Mucosa of descending colon (tissue), 3 donors: ENCODE measurements around the gene PHOX2A. TPM values are rescaled to one million over a fixed set of nuclear protein-coding genes. Genes with fewer than 3 reads are reported as not detected.

Experiments
- ATAC-seq: fragments of 200-7000 bp; cut with Tn5 transposase; one replicate; pipeline ENCODE4 v1.9.1; 2020; ENCODE audit warnings: mild to moderate bottlenecking, moderate library complexity
- DNase-seq, 3 donors: peaks; one replicate each; pipeline ENCODE4 v3.0.0-alpha.2; 2020
- H3K36me3 ChIP-seq: fragments of 200-600 bp; one replicate; pipeline ENCODE4 v1.8.0; 2021; ENCODE audit warnings: low read depth, mild to moderate bottlenecking
- H3K4me1 ChIP-seq: fragments of 200-600 bp; one replicate; pipeline ENCODE4 v1.8.0; 2021; ENCODE audit warnings: low read depth, mild to moderate bottlenecking
- H3K4me3 ChIP-seq: fragments of 200-600 bp; one replicate; pipeline ENCODE4 v1.8.0; 2021; ENCODE audit warnings: mild to moderate bottlenecking
- H3K9me3 ChIP-seq: fragments of 200-600 bp; one replicate; pipeline ENCODE4 v1.8.0; 2021; ENCODE audit warnings: mild to moderate bottlenecking
- CTCF ChIP-seq: fragments of 200-600 bp; IDR thresholded peaks from one replicate; pipeline ENCODE4 v1.8.0; 2022; ENCODE audit warnings: antibody characterized with exemption, mild to moderate bottlenecking
- intact Hi-C, 2 donors: fragments of 100-400 bp; cut with DNase I in 1 of 2; cut with micrococcal nuclease in 1 of 2; formaldehyde crosslinking; loops; one replicate each; pipeline versions ENCODE4 v1.11.0 to v1.11.1; 2022; cut with DNase I, micrococcal nuclease
- total RNA-seq, 3 donors: library from RNA; stranded (reverse); fragmentation: NEBNext Ultra II Directional in 2 of 3; extraction: Animal tissue kit (Norgen Biotek cat#: 25700) in 2 of 3; gene quantifications; one replicate each; pipeline versions ENCODE4 v1.2.1 to v1.2.4, GENCODE V29; 2021 to 2023
- donor health status: DM: no; HTN: no; CAD: no; lungs with moderate emphysema.
- donor health status: DM: no; HTN: no; CAD: no.
- donor health status: DM: no; HTN: yes; CAD: no.

PHOX2A gene
- total RNA-seq, 3 donors from 2014 or later, result 0.55 to 2.6 (median 0.60) TPM

DNA sequence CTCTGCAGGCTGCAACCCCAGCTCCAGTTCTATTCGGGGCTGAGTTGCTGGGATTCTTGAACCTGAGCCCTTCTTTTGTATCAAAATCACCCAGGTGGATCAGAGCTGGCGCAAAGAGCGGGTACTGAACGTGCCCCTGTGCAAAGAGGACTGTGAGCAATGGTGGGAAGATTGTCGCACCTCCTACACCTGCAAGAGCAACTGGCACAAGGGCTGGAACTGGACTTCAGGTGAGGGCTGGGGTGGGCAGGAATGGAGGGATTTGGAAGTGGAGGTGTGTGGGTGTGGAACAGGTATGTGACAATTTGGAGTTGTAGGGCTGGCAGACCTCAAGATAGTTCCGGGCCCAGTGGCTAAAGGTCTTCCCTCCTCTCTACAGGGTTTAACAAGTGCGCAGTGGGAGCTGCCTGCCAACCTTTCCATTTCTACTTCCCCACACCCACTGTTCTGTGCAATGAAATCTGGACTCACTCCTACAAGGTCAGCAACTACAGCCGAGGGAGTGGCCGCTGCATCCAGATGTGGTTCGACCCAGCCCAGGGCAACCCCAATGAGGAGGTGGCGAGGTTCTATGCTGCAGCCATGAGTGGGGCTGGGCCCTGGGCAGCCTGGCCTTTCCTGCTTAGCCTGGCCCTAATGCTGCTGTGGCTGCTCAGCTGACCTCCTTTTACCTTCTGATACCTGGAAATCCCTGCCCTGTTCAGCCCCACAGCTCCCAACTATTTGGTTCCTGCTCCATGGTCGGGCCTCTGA lies 48.3 kb downstream of the PHOX2A start:
- TF ChIP-seq CTCF, result no peak
- H3K4me1 ChIP-seq, result no peaks in the 10 kb centered on the region
- H3K9me3 ChIP-seq, result no peaks in the 10 kb centered on the region
- ATAC-seq (peak; percentile 11), DNase-seq (no peak)
- intact Hi-C loops, result no loop called here
- H3K4me3 ChIP-seq, result no peak overlapping the region
- H3K36me3 ChIP-seq, result no peaks in the 10 kb centered on the region

GRCh38 chr11:72191961-72192381 lies 52.0 kb downstream of the PHOX2A start, which contains the start of gene FOLR1:
TSS of gene FOLR1 (plus strand) at chr11:72192140. CDS start at chr11:72192174, 34 bp downstream.
- H3K4me3 ChIP-seq, result no peak within 1 kb of the TSS
- DNase-seq, result no peak
- no peaks in the 10 kb centered on the region for H3K36me3 ChIP-seq
- no peak for TF ChIP-seq CTCF
- peak; percentile 31 for ATAC-seq
- intact Hi-C loops, result no loop called here
- no peaks in the 10 kb centered on the region for H3K4me1 ChIP-seq
- no peaks in the 10 kb centered on the region for H3K9me3 ChIP-seq

GRCh38 chr11:72190631-72191071 lies 53.3 kb downstream of the PHOX2A start:
- no peak for TF ChIP-seq CTCF
- Histone ChIP-seq H3K9me3 (no peaks in the 10 kb centered on the region), H3K4me1 (no peaks in the 10 kb centered on the region), H3K4me3 (no peak overlapping the region), H3K36me3 (no peaks in the 10 kb centered on the region)
- DNase-seq, result no peak
- ATAC-seq, result no peak
- intact Hi-C loops, result no loop called here

DNA sequence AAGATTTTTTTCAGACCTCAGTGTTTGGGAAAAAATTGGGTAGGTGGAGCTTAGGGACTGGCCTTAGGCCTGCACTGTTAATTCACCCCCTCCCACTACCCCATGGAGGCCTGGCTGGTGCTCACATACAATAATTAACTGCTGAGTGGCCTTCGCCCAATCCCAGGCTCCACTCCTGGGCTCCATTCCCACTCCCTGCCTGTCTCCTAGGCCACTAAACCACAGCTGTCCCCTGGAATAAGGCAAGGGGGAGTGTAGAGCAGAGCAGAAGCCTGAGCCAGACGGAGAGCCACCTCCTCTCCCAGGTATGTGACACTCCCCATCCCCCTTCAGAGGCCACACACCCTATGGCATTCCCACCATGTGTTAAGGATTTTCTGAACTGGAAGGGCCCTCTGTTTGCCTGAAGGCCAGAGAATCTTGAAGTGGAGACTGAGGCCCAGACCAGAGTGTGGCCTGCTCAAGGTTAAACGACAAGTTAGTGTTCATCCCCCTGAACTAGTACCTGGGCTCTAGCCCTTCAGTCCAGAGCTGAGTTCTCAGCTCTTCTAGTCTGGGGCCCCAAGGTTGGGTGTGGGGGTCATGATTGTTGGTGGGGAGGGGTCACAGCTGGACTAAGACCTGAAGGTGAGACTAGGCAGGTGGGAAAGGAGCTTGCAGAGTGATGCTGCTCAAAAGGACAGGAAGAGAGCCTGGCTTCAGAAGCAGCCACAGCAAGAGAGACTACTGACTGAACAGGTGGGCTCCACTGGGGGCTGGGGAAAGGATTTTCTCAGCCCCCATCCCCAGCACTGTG lies 54.3 kb downstream of the PHOX2A start:
- intact Hi-C loops, result no loop called here
- no peak overlapping the region for H3K4me3 ChIP-seq
- H3K36me3 ChIP-seq, result no peaks in the 10 kb centered on the region
- no peaks in the 10 kb centered on the region for H3K9me3 ChIP-seq
- no peak for TF ChIP-seq CTCF
- DNase-seq, result no peak
- ATAC-seq, result peak; percentile 58
- H3K4me1 ChIP-seq, result no peaks in the 10 kb centered on the region

Other genes with a start within 250 kb of the PHOX2A start
- 10 to 100 TPM in 2 of 3 donors, 1 to 10 TPM in 1; 7.6 to 14.5 (median 13.7) TPM for gene IL18BP, start 245.3 kb downstream of the PHOX2A start, total RNA-seq
- gene NUMA1, start 163.6 kb downstream of the PHOX2A start, total RNA-seq, result 100 to 1,000 TPM; 173 to 301 (median 248) TPM
- gene LRRC51, start 163.3 kb downstream of the PHOX2A start, total RNA-seq, result 1 to 10 TPM; 7.5 to 9.4 (median 9.4) TPM
- 100 to 1,000 TPM in 2 of 3 donors, 10 to 100 TPM in 1; 82.0 to 114 (median 107) TPM for gene LAMTOR1, start 140.9 kb downstream of the PHOX2A start, total RNA-seq
- gene TOMT, start 138.3 kb downstream of the PHOX2A start, total RNA-seq, result under 1 TPM in 1 of 3 donors, not detected in 2; 0.39 TPM
- gene ANAPC15, start 131.5 kb downstream of the PHOX2A start, total RNA-seq, result 10 to 100 TPM; 37.9 to 52.1 (median 39.0) TPM
- not detected for gene FOLR3, start 108.5 kb downstream of the PHOX2A start, total RNA-seq
- not detected for gene FOLR1, start 52.0 kb downstream of the PHOX2A start, total RNA-seq
- 10 to 100 TPM in 2 of 3 donors, 1 to 10 TPM in 1; 3.2 to 29.4 (median 13.8) TPM for gene FOLR2, start 27.4 kb downstream of the PHOX2A start, total RNA-seq
- 100 to 1,000 TPM; 122 to 205 (median 151) TPM for gene INPPL1, start 19.4 kb downstream of the PHOX2A start, total RNA-seq
- 10 to 100 TPM in 2 of 3 donors, 1 to 10 TPM in 1; 8.9 to 21.4 (median 15.3) TPM for gene CLPB, start 190.4 kb upstream of the PHOX2A start, total RNA-seq